ENCODE measurements around the gene PTPN23.

GRCh38 chr3:47409688-47410416 is 29.0 kb downstream of the PTPN23 start:
- TF ChIP-seq, protein P1, sequence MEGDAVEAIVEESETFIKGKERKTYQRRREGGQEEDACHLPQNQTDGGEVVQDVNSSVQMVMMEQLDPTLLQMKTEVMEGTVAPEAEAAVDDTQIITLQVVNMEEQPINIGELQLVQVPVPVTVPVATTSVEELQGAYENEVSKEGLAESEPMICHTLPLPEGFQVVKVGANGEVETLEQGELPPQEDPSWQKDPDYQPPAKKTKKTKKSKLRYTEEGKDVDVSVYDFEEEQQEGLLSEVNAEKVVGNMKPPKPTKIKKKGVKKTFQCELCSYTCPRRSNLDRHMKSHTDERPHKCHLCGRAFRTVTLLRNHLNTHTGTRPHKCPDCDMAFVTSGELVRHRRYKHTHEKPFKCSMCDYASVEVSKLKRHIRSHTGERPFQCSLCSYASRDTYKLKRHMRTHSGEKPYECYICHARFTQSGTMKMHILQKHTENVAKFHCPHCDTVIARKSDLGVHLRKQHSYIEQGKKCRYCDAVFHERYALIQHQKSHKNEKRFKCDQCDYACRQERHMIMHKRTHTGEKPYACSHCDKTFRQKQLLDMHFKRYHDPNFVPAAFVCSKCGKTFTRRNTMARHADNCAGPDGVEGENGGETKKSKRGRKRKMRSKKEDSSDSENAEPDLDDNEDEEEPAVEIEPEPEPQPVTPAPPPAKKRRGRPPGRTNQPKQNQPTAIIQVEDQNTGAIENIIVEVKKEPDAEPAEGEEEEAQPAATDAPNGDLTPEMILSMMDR (IDR thresholded peaks at IDR 0.05): no peak
- no peak for TF ChIP-seq POLR2A (IDR thresholded peaks at IDR 0.05)

All from heart left ventricle (tissue), 13 donors.